Activated naive CD8-positive, alpha-beta T cell treated with anti-CD3 and anti-CD28 coated beads for 36 hours (primary cell): Measurements from ENCODE around the gene CACFD1. TPM values are rescaled to one million over a fixed set of nuclear protein-coding genes. Genes with fewer than 3 reads are reported as not detected.
A peak's percentile ranks its signal among the peaks of the same experiment; 100 is the strongest.

Experiments used
- DNase-seq: peaks from one replicate; pipeline ENCODE4 v3.0.0; 2021
- H3K27ac Mint-ChIP-seq: one replicate; pipeline ENCODE4 v1.8.0; 2022; ENCODE audit warnings: mild to moderate bottlenecking, moderate library complexity, mixed read lengths
- H3K27me3 Mint-ChIP-seq: one replicate; pipeline ENCODE4 v1.8.0; 2022; ENCODE audit warnings: mild to moderate bottlenecking, mixed read lengths
- H3K36me3 Mint-ChIP-seq: one replicate; pipeline ENCODE4 v1.8.0; 2021; ENCODE audit warnings: mild to moderate bottlenecking, mixed read lengths
- H3K4me1 Mint-ChIP-seq: one replicate; pipeline ENCODE4 v1.8.0; 2021; ENCODE audit warnings: mixed read lengths
- H3K4me3 Mint-ChIP-seq: one replicate; pipeline ENCODE4 v1.8.0; 2022; ENCODE audit warnings: mild to moderate bottlenecking, moderate library complexity, mixed read lengths
- H3K9me3 Mint-ChIP-seq: one replicate; pipeline ENCODE4 v1.8.0; 2022; ENCODE audit warnings: mixed read lengths
- total RNA-seq, 2 experiments: library from RNA; stranded (reverse); gene quantifications; one replicate each; pipeline ENCODE4 v1.2.3, GENCODE V29; 2021

CACFD1 gene
- total RNA-seq, 2 experiments from 2014 or later = 0.54 to 1.4 TPM

DNA sequence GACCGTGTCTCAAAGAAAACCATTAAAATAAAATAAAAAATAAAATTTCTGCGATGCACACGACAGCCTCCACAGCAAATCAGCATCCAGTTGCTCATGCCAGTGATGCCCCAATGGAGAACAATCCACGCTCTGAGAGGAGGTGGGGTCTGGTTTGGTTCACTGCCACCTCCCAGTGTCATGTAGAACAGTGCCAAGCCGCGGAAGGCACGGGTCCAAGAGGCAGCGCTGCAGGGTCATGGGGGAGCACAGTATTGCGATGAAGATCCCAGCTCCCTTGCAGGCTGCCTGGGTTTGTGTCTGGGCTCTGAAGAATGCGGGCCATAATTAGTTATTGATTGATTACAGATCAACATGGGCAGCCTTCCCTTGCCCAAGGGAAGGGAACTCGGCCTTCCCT is 6.1 kb upstream of the CACFD1 start:
- H3K4me1 Mint-ChIP-seq = no peaks in the 10 kb centered on the region
- H3K27ac Mint-ChIP-seq = no peak overlapping the region
- no peak overlapping the region for H3K4me3 Mint-ChIP-seq
- DNase-seq = no peak
- no peaks in the 10 kb centered on the region for H3K9me3 Mint-ChIP-seq
- no peaks in the 10 kb centered on the region for H3K27me3 Mint-ChIP-seq
- no peaks in the 10 kb centered on the region for H3K36me3 Mint-ChIP-seq

DNA sequence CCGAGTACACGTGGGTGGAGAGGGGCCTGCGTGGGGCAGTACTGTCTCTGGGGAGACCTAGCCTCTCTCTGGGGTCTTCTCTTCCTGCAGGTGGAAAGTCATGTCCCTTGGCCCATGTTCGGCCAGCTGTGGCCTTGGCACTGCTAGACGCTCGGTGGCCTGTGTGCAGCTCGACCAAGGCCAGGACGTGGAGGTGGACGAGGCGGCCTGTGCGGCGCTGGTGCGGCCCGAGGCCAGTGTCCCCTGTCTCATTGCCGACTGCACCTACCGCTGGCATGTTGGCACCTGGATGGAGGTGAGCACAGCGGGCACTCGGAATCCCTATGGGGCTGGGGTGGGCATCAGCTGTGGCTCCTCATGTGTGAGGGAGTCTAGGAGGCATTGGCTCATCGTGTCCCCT is 5.5 kb upstream of the CACFD1 start:
- H3K27ac Mint-ChIP-seq = no peak overlapping the region
- H3K36me3 Mint-ChIP-seq = no peaks in the 10 kb centered on the region
- peaks cover under 1% of the 10 kb centered on the region for H3K4me1 Mint-ChIP-seq
- no peak for DNase-seq
- H3K27me3 Mint-ChIP-seq = no peaks in the 10 kb centered on the region
- no peak overlapping the region for H3K4me3 Mint-ChIP-seq
- H3K9me3 Mint-ChIP-seq = no peaks in the 10 kb centered on the region

DNA sequence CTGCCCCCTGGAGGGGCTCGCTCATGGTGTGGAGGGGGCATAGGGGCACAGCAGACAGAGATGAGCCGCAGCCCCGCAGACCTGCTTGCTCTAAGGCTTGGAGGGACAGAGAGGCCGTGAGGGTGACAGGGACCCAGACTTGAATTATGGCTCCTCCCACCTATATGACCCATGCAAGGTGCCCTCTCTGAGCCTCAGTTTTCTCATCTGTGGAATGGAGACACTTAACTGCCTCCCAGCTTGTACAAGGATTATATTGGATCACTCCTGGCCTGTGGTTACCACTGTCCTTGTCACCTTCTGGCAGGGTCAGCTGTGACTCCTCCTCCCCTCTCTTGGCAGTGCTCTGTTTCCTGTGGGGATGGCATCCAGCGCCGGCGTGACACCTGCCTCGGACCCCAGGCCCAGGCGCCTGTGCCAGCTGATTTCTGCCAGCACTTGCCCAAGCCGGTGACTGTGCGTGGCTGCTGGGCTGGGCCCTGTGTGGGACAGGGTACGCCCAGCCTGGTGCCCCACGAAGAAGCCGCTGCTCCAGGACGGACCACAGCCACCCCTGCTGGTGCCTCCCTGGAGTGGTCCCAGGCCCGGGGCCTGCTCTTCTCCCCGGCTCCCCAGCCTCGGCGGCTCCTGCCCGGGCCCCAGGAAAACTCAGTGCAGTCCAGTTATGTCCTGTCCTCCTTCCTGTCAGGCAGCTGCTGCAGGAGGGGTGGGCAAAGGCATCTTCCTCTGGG is 4.7 kb upstream of the CACFD1 start:
- H3K27ac Mint-ChIP-seq = no peak overlapping the region

DNA sequence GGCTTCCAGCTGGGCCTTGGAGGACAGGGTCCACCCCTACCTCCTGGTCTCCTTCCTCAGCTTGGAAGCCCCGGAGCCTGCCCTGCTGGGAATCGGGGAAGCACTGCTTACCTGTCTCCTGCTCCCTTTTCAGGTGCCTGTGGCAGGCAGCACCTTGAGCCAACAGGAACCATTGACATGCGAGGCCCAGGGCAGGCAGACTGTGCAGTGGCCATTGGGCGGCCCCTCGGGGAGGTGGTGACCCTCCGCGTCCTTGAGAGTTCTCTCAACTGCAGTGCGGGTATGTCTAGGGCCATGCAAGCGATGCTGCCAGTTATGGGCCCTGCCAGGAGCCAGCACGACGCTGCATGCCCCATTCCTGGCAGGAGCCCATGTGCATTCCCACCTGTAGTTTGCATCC is 3.8 kb upstream of the CACFD1 start:
- H3K36me3 Mint-ChIP-seq = no peaks in the 10 kb centered on the region
- no peak overlapping the region for H3K27ac Mint-ChIP-seq
- no peaks in the 10 kb centered on the region for H3K9me3 Mint-ChIP-seq
- H3K27me3 Mint-ChIP-seq = no peaks in the 10 kb centered on the region
- peaks cover 4% of the 10 kb centered on the region for H3K4me1 Mint-ChIP-seq
- DNase-seq = no peak
- H3K4me3 Mint-ChIP-seq = no peak overlapping the region

More for the DNA sequence above, 4.7 kb upstream of the CACFD1 start:
- no peaks in the 10 kb centered on the region for H3K27me3 Mint-ChIP-seq
- peaks cover 2% of the 10 kb centered on the region for H3K4me1 Mint-ChIP-seq
- no peaks in the 10 kb centered on the region for H3K36me3 Mint-ChIP-seq
- no peak for DNase-seq
- H3K9me3 Mint-ChIP-seq = no peaks in the 10 kb centered on the region
- H3K4me3 Mint-ChIP-seq = no peak overlapping the region

DNA sequence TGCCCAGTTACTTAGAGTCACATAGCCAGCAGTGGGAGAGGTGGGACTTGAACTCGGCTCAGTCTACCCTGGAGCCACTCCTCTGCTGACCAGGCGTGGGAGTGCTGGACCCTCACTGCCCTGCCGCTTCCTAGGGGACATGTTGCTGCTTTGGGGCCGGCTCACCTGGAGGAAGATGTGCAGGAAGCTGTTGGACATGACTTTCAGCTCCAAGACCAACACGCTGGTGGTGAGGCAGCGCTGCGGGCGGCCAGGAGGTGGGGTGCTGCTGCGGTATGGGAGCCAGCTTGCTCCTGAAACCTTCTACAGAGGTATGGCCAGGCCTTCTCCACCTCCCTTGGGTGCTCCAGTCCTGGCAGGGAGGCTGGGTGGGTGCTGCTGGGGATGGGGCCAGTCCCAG is 3.4 kb upstream of the CACFD1 start:
- Mint-ChIP-seq H3K27me3 (no peaks in the 10 kb centered on the region), H3K27ac (no peak overlapping the region), H3K4me3 (no peak overlapping the region), H3K36me3 (no peaks in the 10 kb centered on the region), H3K4me1 (peaks cover 4% of the 10 kb centered on the region), H3K9me3 (no peaks in the 10 kb centered on the region)
- DNase-seq = no peak

DNA sequence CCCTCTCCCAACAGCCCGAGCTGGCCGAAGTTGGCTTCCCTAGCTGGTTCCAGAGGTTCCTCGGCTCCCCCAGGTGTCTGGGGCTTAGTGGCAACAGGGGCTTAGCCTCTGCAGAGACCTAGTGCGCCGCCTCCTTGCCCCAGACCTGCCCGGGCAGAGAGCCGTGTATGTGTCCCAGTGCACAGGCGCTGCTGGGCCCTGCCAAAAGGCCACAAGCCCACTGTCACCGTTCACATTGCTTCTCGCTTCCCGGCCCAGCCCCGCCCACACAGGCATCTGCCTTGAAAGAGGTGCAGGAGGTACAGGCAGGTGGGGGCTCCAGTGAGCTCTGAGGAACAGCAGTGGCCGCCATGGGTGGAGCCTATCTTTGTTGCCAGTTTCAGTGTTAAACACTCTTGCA is 2.5 kb upstream of the CACFD1 start:
- H3K4me3 Mint-ChIP-seq = no peak overlapping the region

DNA sequence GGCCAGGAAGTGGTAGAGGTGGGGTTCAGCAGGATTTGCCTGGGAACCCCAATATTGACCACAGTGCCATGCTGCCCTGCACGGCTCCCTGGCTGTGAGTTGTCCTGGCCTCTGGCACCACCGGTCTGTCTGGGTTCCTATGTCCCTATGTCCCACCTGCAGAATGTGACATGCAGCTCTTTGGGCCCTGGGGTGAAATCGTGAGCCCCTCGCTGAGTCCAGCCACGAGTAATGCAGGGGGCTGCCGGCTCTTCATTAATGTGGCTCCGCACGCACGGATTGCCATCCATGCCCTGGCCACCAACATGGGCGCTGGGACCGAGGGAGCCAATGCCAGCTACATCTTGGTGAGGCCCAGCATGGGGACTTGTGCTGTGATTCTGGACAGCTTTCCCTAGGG is 2.0 kb upstream of the CACFD1 start:
- H3K36me3 Mint-ChIP-seq = no peaks in the 10 kb centered on the region
- no peaks in the 10 kb centered on the region for H3K9me3 Mint-ChIP-seq
- no peaks in the 10 kb centered on the region for H3K27me3 Mint-ChIP-seq
- H3K27ac Mint-ChIP-seq = no peak overlapping the region
- no peak overlapping the region for H3K4me3 Mint-ChIP-seq
- DNase-seq = no peak
- H3K4me1 Mint-ChIP-seq = peaks cover 4% of the 10 kb centered on the region

More for the DNA sequence above, 2.5 kb upstream of the CACFD1 start:
- Mint-ChIP-seq H3K27ac (no peak overlapping the region), H3K36me3 (no peaks in the 10 kb centered on the region), H3K9me3 (no peaks in the 10 kb centered on the region), H3K27me3 (no peaks in the 10 kb centered on the region), H3K4me1 (peaks cover 4% of the 10 kb centered on the region)
- DNase-seq = no peak

DNA sequence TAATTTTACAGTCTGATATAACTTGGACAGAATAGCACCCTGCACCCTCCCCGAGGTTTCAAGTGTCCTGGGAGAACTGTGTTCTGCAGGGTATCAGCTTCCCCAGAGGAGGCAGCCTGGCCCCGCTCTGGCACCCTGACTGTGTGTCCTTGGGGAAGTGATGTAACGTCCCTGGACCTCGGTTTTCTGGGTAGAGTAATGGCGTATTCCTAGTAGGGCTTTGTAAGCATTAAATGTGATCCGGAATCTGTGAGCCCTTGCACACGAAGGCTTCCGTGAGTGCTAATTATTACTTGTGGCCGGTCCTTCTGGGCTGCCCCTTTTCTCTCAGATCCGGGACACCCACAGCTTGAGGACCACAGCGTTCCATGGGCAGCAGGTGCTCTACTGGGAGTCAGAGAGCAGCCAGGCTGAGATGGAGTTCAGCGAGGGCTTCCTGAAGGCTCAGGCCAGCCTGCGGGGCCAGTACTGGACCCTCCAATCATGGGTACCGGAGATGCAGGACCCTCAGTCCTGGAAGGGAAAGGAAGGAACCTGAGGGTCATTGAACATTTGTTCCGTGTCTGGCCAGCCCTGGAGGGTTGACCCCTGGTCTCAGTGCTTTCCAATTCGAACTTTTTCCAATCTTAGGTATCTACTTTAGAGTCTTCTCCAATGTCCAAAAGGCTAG is 1.0 kb upstream of the CACFD1 start:
- Mint-ChIP-seq H3K27ac (no peak overlapping the region), H3K27me3 (no peaks in the 10 kb centered on the region), H3K36me3 (no peaks in the 10 kb centered on the region), H3K9me3 (no peaks in the 10 kb centered on the region), H3K4me1 (peaks cover 4% of the 10 kb centered on the region), H3K4me3 (peak overlapping the region; percentile 84)
- DNase-seq = no peak

DNA sequence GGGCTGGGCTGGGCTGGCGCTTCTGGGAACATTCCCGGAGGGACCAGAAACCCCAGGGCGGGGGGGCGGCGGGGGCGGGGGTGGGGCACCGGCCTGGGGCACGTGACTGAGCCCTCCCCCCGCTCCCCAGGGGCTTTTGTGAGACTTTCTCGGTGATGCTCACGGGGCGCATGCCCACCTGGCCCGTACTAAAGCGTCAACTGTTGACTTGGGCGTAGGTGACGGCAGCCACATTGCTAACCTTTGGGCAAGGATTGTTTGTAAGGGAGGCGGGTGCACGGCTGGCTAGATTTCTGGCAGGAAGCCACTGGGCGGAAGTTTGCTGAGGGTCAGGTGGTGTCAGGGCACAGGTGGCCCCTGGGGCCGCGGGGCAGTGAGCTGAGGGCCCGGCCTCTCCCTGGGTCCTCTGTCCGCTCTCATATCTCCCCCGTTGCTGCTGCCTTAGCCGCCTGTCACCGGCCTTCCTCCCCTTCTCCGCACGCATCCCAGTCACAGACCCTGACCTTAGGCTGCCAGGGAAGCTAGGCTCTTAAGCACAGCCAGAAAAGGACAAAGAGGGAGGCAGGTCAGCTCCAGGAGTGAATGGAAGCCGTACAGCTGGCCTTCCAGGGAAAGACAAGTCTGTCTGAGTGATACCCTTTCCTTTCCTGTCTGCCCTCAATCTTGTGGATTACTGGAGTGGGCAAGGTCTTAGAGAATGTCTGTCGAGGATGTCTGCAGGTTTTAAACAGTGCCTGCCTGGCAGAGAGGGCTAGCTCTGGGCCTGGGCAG is 812 bp downstream of the CACFD1 start:
- Mint-ChIP-seq H3K4me1 (peaks cover 4% of the 10 kb centered on the region), H3K27ac (peak overlapping the region; percentile 42)
- DNase-seq = no peak

DNA sequence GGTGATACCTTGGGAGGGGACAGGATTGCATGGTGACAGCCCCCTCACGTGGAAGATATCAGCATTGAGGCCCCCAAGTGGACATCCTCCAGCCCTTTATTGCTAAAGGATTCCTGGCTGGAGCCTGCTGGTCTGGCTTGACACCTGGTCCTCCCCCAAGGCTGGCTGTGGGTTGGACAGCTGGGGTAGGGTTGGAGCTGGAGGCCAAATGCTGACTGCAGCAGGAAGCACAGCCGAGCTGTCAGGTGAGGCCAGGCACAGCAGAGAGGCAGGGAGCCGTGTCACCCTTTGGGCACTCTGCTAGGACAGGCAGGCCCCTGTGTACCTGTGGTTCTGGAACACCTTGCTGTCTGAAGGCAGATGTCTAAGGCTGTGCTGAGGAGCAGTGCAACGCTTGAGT is 2.2 kb downstream of the CACFD1 start:
- Mint-ChIP-seq H3K9me3 (no peaks in the 10 kb centered on the region), H3K4me3 (no peak overlapping the region), H3K4me1 (peaks cover 4% of the 10 kb centered on the region), H3K27me3 (no peaks in the 10 kb centered on the region), H3K36me3 (no peaks in the 10 kb centered on the region), H3K27ac (no peak overlapping the region)
- DNase-seq = no peak

More for the DNA sequence above, 812 bp downstream of the CACFD1 start:
- H3K4me3 Mint-ChIP-seq = peak overlapping the region; percentile 51
- H3K27me3 Mint-ChIP-seq = no peaks in the 10 kb centered on the region
- no peaks in the 10 kb centered on the region for H3K36me3 Mint-ChIP-seq
- H3K9me3 Mint-ChIP-seq = no peaks in the 10 kb centered on the region

DNA sequence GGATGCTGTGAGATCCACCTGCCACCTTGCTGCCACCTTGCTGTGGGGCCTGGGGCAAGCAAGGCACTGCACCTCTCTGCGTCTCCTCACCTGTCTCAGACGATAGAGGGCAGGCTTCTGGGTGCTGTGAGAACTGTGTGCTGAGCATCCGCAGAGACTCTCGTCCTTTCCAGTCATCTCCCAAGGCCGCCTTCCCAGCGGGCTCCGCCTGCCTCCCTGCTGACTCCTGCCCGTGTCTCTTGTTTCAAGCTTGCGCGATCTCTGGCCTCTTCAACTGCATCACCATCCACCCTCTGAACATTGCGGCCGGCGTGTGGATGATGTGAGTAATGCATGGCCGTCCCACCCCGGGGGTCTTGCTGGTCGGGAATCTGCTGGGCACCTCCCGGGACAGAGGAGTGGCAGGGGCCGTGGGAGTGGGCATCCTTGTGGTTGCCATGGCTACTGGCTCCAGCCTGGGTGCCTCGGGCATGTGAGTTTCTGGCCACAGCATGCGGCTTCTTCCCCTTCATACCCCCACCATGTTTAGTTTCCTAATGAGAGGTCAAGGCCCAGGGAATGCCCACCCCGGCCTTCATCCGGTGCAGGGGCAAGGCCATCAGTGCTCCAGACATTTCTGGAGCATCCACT is 3.6 kb downstream of the CACFD1 start:
- Mint-ChIP-seq H3K4me3 (no peak overlapping the region), H3K27me3 (no peaks in the 10 kb centered on the region), H3K27ac (no peak overlapping the region), H3K9me3 (no peaks in the 10 kb centered on the region), H3K36me3 (no peaks in the 10 kb centered on the region), H3K4me1 (peaks cover 4% of the 10 kb centered on the region)
- no peak for DNase-seq

DNA sequence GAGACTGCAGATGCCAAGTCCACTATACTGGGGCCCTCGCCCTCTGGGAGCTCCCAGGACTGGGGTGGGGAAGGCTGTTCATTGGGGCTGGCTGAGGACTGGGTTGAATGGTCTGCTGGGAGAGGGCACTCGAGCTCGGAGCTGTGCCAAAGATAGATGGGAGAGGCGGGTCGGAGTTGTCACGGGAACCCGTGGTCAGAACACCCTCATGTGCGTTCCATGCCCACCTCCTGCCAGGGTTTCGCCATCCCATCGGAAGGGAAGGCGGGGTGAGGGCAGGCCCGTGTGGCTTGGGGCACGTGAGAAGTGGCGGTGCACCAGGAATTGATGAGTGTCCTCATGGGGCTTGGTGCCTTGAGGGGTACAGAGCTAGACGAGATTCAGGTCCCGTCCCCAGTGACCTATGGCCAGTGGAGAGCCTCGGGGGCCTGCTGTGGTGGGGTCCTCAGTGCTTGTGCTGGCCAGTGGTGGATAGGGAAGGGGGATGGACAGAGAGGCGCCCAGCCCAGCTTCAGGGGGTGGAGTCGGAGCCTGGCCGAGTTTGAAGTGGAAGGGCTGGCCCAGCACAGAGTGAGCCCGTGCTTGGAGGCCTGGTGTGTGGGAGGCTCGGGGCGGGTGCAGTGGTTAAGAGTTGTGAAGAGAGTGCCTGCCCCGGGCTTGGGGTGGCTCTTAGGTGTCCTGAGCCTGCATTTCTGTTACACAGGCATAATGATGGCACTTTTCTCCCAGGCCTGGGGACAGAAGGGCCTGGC is 4.3 kb downstream of the CACFD1 start:
- Mint-ChIP-seq H3K4me1 (peaks cover 4% of the 10 kb centered on the region), H3K27me3 (no peaks in the 10 kb centered on the region), H3K4me3 (no peak overlapping the region), H3K9me3 (no peaks in the 10 kb centered on the region), H3K36me3 (no peaks in the 10 kb centered on the region), H3K27ac (no peak overlapping the region)
- no peak for DNase-seq

DNA sequence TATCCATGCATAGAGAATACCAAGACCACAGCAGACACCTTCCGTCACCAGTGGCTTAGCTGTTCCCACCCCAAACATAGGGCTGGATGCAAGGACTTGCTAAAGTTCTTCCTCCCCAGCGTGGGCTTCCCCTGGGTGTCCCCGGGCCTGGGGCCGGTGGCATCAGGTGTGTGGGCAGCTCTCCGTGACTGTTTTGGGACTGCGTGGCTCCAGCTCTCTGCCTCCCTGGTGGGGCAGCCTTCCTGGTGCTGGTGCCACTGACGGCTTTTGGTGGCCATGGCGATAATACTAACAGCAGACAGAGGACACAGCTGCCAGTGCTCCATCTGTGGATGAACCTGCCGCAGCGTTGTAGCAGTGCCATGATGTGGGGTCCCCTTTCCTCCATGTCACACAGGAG is 4.9 kb downstream of the CACFD1 start:
- H3K4me3 Mint-ChIP-seq = no peak overlapping the region
- no peaks in the 10 kb centered on the region for H3K27me3 Mint-ChIP-seq
- peaks cover 2% of the 10 kb centered on the region for H3K4me1 Mint-ChIP-seq
- no peaks in the 10 kb centered on the region for H3K9me3 Mint-ChIP-seq
- no peaks in the 10 kb centered on the region for H3K36me3 Mint-ChIP-seq
- H3K27ac Mint-ChIP-seq = no peak overlapping the region
- DNase-seq = no peak

DNA sequence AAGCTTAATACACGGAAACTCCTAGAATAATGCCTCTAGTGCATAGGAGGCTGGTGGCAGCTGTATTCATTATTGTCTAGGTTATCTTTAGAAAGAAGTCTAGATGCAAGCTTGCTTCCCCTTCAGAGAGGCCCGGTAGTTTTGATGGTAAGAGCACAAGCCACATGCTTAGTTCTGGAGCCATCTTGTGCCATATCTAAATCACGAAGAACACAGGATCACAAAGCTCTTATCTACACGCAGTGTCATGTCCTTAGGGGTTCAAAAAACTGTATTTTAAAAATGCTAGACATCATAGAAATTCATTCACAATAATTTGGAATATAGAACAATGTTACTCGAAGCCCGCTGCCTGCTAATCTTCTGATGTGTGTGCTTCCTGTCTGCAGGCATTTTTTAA is 6.2 kb downstream of the CACFD1 start:
- H3K9me3 Mint-ChIP-seq = no peaks in the 10 kb centered on the region

More for the DNA sequence above, 6.2 kb downstream of the CACFD1 start:
- H3K27ac Mint-ChIP-seq = no peak overlapping the region
- no peaks in the 10 kb centered on the region for H3K4me1 Mint-ChIP-seq
- H3K4me3 Mint-ChIP-seq = no peak overlapping the region
- no peak for DNase-seq
- no peaks in the 10 kb centered on the region for H3K27me3 Mint-ChIP-seq
- H3K36me3 Mint-ChIP-seq = no peaks in the 10 kb centered on the region
